Measurements from ENCODE around the gene BHLHE40.

The BHLHE40 gene

DNA sequence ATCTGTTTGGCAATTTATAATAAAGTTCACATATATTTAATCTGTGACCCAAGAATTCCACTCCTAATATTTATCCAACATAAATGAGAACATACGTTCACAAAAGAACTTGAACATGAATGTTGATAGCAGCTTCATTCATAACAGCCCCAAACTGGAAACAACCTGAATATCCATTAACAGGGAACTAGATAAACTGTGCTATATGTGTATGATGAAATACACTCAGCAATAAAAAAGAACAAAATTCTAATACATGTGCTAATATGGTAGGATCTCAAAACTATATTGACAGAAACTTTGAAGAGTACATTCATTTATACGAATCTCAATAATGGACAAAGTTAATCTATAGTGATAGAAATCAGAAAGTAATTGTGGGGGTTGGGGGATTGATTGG lies 5.1 kb upstream of the BHLHE40 start:
- H3K4me3 ChIP-seq (ENCODE audit: low read depth, low read length): no peak overlapping the region
- no peak for TF ChIP-seq CTCF (IDR thresholded peaks at IDR 0.05; ENCODE audit: borderline replicate concordance, insufficient read depth, low read depth, low read length)

DNA sequence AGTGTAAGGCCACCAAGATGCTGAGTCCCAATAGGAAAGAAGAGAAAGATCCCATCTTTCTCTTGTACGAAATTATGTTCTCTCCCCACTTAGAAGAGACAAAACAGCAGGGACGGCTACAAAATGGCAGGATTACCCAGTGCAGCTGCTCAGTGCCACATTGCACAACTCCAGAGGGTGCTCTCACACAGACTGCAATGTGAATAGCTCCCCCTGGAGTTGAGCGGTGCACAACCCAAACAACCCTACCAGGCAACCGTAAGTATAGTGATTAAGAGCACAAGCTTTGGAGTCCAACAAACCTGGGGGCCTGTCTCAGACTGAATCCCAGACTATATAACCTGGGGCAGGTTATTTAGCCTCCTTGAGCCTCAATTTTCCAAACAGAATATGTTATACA lies 3.1 kb upstream of the BHLHE40 start:
- TF ChIP-seq CTCF (IDR thresholded peaks at IDR 0.05; ENCODE audit: borderline replicate concordance, insufficient read depth, low read depth, low read length): peak; percentile 48
- no peak overlapping the region for H3K4me3 ChIP-seq (ENCODE audit: low read depth, low read length)

DNA sequence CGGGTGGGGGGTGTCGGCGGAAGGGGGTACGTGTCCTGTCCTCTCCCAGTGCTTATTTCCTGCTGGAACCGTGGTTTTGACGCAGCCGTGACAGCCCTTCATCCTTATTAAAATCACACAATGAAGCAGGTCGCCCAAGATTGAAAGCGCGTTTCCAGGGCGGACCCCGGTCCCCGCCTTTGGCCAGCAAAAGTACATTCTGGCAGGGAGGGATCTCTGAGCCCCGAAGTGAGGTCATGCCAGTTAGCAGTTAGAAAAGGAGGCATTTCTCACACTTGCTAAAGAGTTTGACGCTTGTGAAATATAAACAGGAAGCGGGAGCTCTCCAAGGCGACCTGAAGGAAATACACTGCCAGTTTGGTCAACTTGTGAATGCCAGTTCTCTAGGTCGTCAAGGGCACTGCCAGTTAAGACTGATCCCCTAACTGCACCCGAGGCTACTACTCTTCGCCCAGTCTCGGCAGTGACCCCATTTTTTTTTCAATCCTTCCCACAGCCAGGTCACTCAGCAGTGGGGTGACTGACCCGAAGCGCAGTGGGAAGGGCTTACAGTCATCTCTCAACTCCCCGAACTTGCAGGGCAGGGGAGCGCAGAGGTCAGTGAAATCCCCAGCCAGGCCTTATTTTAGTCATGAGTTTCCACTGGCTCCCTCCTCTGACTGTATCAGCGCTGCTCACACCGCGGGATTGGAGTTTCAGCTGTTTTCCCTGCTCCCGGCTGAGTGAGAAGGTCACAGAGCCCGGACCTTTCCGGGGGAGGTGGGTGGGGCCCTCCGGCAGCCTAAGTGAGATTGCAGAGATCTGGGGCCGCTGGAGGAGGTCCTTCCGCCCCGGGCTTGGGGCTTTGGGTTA lies 2.0 kb upstream of the BHLHE40 start:
- H3K4me3 ChIP-seq (ENCODE audit: low read depth, low read length): peak overlapping the region; percentile 71
- TF ChIP-seq CTCF (IDR thresholded peaks at IDR 0.05; ENCODE audit: borderline replicate concordance, insufficient read depth, low read depth, low read length): no peak

DNA sequence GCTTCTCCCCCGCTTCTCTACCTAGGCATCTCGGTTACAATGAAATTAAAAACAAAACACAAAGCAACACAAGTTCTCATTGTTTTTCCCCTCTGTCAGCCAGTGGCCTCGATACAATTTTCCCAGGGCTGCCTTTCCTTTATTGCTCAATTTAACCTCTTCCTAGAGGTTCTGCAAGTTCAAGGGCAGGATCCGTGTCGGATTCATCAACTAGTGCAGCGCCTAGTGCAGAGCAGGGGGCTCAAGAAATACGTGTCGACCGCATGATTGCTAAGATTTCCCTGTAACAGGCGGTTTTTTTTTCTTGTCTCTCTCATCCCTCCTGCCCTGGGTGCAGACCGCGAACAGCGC lies 1.4 kb upstream of the BHLHE40 start:
- peak overlapping the region; percentile 71 for H3K4me3 ChIP-seq (ENCODE audit: low read depth, low read length)
- TF ChIP-seq CTCF (IDR thresholded peaks at IDR 0.05; ENCODE audit: borderline replicate concordance, insufficient read depth, low read depth, low read length): no peak

GRCh38 chr3:4978204-4978965 lies 852 bp upstream of the BHLHE40 start:
- no peak for TF ChIP-seq CTCF (IDR thresholded peaks at IDR 0.05; ENCODE audit: borderline replicate concordance, insufficient read depth, low read depth, low read length)
- H3K4me3 ChIP-seq (ENCODE audit: low read depth, low read length): peak overlapping the region; percentile 71

DNA sequence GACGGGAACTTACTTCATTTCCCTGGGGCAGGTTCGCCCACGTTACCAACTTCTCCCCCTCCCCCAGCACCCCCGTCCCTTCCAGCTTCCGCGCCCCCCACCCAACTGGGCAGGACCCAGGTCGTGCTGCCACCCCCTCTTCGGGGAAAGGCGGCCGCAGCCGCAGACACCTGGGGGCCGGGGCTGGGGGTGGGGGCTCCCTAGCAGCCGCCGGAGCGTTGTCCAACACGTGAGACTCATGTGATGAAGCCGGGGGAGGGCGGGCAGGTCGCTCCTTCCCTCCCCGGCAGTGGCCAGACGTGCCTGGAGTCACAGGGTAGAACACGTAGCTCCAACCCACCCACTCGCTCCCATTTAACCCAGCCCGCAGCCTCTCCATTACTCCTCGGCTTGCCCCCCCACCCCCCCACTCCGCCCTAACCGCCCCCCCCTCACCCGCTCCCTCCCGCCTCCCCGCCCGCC lies 240 bp upstream of the BHLHE40 start:
- TF ChIP-seq CTCF (IDR thresholded peaks at IDR 0.05; ENCODE audit: borderline replicate concordance, insufficient read depth, low read depth, low read length): no peak
- H3K4me3 ChIP-seq (ENCODE audit: low read depth, low read length): peak overlapping the region; percentile 71
